IPS-NIHi11 (cell line): ENCODE results near the gene BRD3OS.

ENCODE experiments used
- DNase-seq: peaks from one replicate; pipeline ENCODE4 v3.0.0; 2012; ENCODE audit warnings: mixed read lengths, low spot score

BRD3OS gene, protein sequence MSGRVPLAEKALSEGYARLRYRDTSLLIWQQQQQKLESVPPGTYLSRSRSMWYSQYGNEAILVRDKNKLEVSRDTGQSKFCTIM

DNA sequence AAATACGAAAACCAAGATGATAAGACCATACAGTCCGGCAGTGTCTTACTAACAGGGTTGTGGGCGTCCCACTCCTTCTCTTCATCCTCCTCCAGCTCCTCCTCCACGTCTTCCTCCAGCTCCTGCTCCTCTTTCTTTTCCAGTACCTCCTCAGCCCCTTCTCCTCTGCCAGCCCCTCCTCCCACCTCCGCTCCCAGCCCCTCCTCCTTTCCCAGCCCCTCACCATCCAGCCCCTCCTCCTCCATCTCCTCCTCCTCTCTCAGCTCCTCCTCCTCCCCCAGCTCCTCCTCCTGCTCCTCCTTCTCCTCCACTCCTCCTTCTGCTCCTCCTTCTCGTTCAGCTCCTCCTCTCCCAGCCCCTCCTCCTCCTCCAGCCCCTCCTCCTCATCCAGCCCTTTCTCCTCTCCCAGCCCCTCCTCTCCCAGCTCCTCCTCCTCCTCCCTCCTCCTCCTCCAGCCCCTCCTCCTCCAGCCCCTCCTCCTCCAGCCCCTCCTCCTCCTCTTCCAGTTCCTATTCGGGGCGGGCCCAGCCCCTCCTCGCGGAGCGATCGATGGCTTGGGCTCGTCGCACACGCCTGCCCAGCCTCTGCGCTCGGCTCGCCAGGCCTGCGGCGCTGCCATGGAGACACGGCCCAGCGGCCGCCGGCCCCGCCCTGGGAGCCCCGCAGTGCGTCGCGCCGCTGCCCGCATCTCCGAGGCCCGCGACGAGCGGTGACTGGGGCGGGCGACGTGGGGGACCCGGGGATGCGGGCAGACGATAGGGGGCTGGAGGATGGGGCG is at the start of gene BRD3OS:
TSS of gene BRD3OS (plus strand) at position 654 of the 778 bp plus-strand sequence. CDS start 1,267 bp downstream, outside the sequence.
- DNase-seq = peak; percentile 93

DNA sequence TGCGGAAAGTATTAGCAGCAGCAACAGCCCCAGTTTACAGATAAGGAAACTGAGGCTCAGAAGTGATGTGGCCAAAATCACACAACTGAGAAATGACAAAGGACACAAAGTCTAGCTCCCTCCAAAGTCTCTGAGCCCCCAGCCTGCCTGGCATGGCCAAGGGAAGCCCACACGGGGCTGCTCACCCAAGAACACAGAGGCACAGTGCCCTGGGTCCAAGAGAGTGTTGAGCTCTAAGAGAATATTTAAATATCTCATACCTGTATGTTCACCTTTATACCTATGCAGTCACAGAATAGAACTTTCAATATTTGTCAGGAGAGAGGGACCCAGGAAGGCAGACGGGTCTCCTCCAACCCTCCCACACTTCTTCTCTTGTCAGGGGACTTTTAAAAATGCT is 49.8 kb upstream of the BRD3OS start:
- no peak for DNase-seq

DNA sequence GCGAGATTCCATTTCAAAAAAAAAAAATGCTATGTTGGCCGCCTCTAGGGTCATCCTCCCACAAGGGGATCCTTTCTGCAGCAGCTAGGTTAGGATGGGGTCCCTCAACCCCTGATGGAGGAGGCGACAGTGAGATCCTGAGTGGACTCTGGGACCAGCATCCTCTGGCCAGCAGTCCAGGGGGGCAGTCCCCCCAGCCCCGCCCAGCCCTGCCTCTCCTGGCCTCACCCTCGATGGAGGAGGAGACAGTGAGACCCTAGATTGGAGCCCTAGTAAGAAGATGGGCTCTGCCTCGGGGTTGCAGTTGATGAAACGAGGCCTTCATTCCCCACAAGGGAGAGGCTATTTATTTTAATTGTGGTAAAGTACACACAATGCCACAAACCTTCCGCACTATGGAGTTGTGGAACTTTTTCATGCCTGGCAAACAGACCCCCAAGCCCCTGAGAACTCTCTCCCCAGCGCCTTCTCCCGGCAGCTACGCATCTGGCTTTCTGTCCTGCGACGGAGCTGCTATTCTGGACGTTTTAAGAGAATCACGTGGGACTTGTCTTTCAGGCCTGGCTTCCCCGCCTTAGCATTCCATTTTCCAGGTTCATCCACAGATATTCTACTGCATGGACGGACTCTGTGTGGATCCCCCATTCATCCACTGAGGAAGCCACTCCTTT is 49.0 kb upstream of the BRD3OS start:
- DNase-seq = no peak

DNA sequence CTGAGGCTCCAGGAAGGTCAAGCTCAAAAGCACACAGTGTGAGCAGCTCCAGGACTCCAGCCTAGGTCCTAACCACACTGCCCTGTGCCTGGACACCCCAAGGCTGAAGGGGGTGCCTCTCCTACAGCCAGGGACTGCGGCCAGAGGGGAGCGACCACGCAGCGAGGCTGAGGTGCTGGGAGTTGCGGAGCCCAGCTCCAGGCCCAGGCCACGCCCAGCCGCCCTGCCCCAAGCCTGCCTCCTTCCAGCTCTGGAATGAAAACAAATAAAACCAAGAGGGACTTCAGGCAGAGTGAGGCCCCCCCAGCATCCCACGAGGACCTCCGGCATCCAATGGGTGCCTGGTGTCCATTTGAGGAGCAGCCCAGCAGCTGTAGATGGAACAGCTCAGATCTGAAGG is 48.4 kb upstream of the BRD3OS start:
- DNase-seq = no peak

DNA sequence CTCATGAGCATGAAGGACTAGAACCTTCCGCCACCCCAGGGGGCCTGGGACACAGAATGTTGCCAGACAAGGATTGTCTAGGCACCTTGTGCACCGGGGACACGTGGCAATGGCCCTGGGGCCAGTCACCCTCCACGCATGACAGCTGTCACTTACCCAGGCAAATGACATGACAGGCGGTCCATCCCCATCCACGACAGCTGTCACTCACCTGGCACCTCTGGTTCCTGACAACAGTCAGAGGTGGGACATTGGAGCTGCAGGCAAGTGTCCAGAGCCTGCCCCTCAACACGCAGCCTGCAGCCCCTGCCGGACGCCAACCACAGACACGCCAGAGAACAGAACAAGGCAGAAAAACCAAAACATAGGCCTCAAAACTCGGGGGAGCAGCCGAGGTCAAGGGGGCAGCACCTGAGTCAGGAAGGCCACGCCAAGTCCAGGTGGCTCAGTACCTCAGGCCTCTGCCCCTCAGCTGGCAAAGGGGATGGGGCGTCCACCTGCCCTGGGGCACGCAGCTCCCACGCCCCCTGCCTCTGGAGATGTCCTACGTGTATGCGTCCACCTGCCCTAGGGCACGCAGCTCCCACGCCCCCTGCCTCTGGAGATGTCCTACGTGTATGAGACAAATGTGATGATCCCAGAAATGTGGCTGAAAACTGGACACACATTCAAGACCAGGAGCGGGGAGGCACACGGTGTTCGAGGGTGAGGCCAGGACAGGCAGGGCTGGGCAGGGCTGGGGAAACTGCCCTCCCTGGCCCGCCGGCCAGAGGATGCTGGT is 47.7 kb upstream of the BRD3OS start:
- DNase-seq = no peak

DNA sequence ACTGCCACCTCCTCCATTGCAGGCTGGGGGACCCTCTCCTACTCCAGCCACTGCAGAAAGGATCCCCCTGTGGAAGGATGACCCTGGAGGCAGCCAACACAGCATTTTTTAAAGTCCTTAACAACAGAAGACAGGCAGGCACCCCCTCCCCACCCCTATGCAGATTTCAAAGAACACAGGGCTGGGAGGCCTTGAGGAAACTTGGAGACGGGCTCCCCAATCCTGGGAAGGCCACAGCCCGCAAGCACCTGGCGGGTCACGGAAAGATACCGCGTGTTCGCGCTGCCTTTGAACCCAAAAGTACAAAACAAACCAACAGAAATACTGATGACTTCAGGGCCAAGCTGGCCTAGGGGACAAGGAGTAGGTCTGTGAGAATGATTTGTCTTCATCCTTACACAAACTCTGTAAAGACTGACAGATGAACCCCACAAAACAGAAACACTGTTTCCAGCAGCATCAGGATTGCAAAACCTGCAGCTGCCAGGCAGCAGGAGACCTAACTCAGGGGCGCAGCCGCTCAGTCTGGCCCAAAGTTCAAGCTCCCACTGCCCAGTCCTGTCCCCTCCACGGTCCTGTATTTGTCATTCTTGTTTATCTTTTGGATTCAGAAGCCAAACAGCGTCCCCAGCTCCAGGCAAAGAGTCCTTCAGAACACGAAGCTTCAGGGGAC is 46.9 kb upstream of the BRD3OS start:
- DNase-seq = peak; percentile 11

DNA sequence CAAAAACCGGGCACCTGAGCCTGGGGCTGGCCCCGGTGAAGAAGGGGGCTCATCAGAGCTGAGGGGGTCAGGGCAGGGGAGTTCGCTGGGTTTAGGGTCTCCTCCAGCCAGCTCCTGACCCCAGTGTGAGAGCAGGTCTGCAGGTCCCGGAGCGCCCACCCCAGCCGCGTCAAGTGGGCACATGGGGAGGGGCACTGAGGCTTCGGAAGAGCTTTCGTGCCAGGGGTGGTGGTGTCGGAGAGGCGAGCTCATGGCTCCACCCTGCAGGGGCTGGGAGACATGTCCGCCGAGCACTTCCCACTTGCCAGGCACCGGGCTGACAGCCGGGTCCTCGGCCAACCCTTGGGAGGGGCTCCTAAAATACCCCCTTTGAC is 46.4 kb upstream of the BRD3OS start:
- DNase-seq = no peak

DNA sequence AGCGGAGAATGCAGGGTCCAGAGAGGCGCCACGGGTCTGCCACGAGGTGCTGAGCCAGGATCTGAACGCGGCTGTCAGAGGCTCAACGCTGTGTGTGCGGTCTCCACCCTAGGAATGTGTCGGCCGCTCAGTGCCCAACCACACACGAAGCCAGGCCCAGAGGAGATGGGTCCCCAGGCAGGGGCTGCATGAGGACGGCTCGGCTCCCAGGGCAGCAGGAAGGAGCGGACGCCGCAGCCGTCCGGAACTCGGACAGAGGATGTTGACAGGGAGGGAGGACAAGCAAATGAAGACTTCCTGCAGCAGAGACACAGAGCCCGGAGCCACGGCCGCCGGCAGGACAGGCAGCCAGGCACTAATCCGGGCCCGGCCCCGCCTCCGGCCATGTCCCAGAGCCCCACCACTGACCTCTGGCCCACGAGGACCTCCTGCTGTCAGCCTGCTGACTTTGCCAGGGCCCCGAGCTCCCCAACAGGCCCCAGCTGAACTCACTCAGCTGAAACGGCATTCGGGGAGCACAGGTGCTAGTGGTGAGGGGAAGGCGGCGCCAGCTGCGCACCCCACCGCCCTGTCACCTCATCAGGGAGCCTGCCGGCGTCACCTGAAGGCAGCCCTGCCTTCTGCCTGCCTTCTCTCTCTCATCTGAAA is 45.9 kb upstream of the BRD3OS start:
- peak; percentile 64 for DNase-seq

DNA sequence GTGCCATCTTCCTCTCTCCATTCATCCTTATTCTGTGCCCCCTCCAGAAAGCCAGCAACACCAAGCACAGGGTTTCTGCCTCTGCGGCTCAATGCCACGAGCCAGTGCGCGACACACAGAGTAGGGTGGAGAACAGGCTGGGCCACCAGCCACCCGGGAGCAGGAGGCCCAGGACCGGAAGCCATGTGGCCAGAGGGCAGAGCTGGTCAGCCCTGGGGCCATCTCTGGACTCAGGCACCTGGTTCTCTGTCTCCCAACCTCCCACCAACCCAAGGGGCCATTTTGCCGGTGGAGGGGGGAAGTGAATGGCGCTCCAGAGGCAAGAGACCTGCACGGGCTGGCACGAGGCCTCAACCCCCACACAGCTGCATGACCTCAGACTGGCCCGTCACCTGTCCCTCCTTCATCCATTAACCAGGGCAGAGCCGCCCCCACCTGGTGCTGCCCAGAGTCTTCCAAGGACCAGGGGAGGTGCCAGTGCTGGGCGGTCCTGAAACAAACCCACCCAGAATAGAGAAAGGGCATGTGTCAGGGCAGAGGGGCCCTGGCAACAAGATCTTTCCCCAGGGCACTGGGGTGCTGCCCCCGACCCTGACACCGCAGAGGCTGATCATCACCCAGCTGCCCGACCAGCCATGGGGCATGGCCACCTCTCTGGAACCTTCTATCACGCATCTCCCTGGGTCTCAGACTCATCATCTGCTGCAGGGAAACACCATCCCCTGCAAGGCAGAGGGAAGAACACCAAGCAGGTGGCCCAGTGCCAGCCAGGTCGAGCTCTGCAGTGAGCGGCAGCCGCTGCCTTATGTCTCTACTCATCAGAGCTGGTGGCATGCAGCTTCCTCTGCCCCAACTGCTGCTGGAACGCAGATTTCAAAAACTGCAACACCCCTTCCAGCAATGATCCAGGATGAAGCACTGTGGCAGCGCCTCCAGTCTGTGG is 45.1 kb upstream of the BRD3OS start:
- peak; percentile 11 for DNase-seq

DNA sequence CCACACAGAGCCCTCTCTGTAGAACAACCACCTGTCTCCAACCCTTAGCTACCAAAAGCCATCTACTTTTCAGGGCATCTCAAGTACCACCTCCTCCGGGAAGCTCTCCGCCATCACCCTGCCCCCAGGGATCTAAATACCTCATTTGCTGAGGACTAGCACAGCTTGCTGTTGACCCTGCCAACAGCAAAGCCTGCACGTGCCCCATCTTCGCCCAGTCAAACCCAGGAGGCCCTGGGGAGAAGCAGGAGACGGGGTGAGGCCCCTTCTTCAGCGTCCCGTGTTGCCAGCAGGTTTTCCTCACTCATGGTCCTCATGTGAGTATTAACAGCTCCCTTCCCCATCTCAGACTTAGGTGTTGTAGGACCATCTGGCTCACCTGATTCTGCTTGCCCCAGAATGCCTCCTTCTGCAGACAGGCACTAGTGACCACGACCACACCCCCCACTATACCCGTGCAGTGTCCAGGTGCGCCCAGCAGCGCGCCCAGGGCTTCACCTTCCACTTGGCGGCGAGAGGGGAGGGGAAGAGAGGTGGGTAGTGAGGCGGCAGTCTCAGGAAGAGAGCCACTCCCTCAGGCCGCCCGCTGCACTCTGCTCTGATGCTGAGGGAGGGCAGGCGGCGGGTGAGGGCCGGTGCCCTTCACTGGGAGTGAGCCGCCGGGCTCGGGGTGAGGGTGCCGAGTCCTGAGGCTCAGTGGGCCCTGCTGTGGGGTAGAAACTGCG is 44.3 kb upstream of the BRD3OS start:
- peak; percentile 5 for DNase-seq

DNA sequence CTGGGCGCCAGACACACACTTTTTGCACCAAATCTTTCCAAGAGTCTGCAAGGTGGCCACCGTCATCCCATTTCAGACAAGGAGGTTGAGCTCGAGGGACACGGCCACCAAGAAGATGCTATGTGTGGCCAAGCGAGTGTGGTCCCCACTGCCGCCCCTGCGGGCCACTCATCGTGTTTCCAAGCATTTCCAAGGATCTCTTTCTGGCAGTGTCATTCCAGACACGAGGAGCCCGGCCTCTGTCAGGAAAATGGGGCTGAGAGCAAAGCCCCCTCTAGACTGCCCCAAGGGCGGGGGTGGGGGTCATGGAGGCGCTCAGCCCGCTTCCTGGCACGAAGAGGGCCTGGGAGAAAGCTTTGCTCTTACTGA is 43.7 kb upstream of the BRD3OS start:
- no peak for DNase-seq

DNA sequence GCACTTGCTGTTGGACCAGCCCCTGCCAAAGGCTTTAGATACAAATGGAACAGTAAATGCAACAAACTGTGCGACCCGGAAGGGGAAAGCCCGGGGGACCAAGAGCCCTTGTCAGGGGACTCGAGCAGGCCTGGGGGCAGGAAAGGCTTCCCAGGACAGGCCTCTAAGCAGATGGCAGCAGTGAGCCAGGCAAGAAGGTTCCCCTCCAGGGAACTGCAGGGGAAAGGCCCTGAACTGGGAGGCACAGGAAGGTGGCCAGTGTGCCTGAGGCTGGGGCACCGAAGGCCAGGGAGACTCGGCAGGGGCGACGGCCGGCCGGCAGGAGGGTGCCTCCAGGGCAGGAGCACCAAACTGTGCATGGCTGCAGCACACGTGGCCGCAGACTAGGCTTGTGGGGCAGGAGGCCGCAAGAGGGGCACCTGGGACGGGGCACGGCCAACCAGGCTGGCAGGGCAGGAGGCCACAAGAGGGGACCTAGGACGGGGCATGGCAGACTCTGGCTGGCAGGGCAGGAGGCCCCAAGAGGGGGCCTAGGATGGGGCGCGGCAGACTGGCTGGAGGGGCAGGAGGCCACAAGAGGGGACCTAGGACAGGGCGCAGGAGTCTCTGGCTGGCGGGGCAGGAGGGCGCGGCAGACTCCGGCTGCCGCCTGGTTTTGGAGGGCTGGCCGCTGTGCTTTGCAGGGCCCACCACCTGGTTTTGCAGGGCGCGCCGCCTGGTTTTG is 43.2 kb upstream of the BRD3OS start:
- peak; percentile 22 for DNase-seq

DNA sequence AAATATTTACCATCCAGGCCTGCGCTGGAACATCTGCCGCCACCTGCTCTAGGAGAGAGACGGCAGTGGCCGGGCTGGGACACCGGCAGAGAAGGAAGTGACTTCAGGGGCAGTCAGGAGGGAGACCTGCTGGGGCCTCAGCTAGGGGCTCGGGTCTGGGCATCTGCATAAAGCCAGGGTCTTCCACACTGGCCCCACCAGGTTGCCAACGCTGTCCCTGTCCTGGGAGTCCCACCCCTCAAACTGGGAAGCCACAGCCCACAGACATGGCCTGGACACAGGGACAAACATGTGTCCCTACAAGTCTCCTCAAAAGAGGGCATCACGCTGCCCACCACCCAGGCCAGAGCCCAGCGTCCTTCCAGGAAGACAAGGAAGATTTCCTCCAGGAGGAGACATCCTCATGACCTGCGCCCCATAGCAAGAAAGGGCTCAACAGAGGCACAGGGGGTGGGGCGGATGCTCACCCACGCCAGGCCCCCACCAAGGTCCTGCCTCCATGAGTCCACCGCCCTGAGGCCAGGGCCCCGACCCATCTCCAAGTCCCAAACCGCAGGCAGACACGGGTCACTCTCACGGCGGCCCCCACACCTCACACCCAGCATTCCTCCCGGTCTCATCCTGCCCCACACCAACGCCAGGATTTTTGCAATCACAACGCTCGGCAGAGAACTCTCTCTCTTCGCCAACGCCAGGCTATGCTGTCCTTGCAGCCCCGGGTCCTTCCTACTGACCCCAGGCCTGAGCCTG is 42.1 kb upstream of the BRD3OS start:
- peak; percentile 7 for DNase-seq

DNA sequence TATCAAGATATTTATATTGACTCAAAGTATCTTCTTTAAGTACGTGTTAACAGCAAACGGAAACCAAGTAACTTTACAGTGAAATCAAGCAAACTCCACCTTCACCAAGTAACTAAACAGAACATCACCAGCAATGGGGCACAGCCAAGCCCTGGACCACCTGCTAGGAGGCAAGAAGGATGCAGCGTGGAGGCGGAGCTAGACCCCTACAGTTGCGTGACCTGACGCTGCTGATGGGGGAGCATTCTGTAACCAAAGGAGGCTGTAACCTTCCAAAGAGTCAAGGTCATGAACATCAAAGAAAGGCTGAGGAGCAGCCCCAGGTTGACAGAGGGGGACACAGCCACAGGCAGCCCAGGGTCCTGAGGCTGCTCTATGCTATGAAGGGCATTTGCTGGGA is 39.2 kb upstream of the BRD3OS start:
- DNase-seq = peak; percentile 5

DNA sequence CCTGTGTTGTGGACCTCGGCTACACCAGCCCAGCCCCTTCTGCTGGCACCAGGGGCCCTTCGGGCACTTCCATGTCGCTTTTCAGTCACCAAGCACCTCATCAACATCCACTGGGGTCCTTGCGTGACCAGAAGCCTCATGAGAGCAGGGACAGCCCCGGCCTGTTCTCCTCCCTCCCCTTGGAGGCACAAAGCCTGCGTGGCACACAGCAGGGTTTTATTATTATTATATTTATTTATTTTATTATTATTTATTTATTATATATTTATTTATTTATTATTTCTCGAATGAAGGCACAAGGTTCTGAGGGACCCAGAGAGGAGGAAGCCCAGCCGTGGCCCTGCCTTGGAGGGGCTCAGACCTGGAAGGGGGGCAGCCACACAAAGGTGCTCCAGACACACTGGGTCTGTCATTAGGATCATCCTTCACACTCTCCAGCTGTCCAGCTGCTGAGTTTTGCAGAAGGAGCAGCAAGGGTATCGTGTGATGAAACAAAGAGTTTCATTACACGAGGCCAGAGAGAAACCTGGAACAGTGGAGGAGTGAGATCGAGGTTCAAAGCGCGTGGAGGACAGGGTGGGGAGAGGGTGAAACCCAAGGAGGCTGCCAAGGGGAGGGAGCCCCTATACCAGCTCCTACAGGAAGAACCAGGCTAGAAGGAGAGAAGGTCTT is 38.4 kb upstream of the BRD3OS start:
- DNase-seq = no peak

DNA sequence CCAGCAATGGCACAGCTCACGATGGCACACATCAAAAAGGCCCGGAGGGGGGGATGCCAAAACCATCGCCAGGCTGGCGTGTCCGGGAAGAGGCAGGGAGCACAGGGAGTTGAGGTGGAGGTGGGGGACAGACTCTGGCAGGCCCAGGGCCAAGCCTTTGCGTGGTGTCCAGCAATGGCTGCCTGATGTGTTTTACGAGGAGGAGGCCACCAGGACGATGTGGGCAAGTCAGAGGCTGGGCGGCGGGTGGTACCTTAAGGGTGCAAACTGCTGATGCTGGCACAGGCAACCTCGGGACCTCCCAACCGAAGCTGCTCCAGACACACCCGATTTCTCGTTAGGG is 37.9 kb upstream of the BRD3OS start:
- DNase-seq = peak; percentile 2

DNA sequence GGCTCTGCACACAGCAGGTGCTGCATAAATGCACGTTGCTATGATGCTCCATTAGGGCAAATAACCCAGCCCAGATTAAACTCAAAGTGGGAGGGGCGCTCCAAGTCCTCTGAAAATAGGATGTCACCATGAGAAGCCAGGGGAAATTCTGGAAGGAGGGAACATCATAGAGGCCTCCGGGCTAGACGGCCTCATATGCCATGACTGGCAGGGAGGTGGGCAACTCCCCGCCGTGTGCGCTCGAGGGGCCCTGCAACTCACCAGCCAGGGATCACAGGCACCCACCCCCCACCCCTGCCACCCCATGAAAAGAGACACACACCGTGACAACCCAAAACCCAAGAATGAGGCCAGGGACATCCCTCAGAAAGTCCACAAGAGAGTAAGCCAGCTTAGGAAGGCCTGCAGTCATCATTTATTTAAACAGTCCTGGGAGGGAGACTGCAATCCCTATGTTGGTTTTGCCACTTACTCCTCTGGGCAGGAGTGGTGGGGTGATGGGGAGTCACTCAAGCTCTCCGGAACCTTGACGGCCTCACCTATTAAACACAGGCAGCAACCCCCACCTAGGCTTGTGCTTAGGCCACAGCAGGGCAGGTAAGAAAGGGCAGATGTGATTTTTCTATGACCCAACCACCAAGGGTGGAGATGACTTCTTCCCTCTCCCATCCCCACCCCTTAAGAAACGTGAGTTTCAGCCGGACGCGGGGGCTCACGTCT is 37.2 kb upstream of the BRD3OS start:
- DNase-seq = no peak
